Islet of Langerhans (tissue), 1 donor: ENCODE data around the gene PEX7.
"Not testable (repeated sequence)": the region's sequence is repeated elsewhere in the genome, so short reads cannot be mapped to it uniquely, and the experiment has no call there.

ENCODE experiments used
- FAIRE-seq: peaks from one replicate; lab custom pipeline; 2011; peaks lifted over from hg19 to GRCh38; lab: Jason Lieb, UNC

Gene PEX7

DNA sequence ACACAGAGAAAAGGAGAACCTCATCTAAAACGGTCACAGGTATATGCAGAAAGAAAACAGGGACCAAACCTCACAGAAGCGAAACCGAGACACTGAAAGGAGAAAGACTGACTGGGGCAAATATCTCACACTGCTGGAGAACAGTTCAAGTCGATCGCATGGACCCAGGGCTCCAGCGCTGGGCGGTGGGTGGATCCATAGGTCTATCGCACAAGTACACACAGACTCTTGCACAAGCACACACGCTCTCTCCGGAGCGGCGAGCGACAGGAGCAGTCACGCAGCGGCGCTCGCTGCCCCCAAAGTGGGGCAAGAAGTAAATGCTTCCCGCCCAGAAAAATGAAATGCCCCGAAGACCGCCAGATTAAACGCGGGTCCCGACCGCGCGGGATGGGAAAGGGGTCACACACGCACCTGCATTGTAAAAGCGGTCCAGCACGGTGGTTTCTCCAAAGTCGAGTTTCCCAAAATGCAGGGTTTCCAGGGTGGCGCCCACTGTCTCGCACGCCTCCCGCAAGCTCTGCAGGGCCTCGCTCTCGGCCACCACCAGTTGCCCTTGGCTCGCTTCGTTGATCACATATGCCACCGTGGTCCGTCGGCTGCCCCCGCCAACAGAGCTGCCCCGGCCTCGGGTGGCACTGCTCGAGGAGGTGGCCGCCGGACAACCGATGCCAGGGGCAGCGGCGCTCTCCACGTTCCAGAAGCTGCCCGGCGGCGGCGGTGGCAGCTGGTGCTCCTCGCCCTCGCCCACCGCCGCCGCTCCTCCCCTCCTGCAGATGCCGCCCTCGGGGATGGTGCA is 30.9 kb upstream of the PEX7 start:
- no peak for FAIRE-seq

DNA sequence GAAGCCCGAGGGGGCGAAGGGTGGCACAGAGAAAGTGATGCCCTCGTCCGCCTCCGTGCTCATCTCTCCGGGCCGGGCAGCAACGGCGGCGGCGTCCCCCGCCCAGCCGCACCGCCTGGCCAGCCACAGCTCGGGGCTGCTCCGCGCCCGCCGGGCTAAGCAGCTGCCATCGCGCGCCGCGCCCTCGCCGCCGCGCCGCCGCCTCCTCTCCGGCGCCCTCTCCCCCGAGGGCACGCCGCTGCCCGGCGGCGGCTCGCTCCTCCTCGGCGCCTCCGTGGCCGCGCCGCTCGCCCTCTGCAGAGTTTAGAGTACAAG is 30.3 kb upstream of the PEX7 start:
- no peak for FAIRE-seq

DNA sequence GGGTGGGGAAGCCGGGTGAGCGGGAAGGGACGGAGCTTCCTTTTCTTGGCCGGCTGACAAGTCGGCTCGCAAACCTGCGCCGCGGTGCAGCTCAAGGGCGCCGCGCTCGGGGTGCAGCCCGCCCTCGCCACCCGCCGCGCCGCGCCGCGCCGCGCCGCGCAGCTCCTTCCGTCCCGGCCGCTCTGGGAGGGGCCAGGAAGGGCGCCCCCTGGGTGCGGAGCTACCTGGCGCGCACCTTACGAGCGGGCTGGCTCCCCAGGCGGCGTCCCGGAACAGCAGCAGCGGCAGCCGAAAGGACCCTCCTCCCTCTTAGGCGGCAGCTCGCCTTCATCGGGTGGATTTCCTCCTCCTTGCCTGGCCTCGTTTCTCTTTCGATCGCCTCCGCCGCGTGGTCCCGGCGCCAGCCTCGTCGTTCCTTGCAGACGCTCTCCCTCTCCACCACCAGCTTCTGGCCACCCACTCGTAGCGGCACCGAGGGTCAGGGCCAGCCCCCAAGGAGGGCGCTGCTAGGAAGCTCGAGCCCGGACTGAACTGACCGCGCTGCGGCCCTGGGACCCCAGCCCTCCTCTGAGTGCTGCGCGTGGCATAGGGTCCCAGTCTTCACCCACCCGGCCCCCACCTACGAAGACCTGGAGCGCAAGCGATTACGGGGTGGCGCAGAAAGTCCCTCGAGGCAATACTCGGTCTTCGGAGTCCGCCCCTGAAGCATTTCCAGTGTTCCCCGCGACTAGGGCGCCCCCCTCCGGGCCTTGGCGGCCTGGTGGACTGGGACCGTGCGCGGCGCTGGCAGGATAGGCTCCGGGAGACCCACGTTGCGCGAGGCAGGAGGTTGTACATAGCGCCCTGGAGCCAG is 29.8 kb upstream of the PEX7 start, which contains the start of gene MAP3K5:
Gene MAP3K5, minus strand, starts transcription at position 68 of the 853 bp plus-strand sequence. CDS start 320 bp downstream, outside the sequence.
- FAIRE-seq, result no peak

DNA sequence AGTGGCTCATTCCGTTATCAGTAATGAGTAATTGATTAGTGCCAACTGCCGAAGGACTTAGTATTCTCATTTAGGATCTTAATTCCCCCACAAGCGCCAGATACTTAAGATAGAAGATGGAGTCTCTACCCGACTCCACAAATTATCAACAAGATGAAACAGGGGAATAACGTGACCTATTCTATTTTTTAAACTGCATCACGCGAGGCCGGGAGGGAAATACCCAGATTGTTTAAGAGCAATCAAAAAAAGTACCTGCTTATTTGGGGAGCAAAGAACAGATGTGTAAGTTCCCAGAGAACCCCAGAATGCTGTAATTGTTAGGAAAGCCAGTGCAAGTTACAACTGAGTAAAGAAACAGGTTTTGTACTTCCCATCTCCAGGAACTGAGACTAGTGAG is 29.0 kb upstream of the PEX7 start:
- FAIRE-seq, result no peak

DNA sequence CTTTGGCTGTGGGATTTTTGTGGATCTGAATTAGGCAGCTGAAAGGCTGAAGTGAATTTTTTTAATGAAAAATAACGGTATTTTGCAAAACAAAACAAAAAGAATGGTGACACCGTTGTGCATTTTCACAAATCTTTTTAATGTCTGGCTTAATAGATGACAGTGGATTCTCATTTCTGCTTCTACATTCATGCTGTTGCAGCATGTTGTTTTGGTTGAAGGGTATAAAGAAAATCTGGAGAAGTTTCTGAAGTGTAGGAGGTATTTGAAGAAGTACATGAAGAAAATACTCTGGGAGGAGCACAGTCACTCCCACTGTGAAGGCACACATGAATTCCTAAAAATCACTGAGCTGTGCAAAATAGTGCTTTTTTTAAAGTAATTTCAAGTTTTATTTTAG is 27.0 kb upstream of the PEX7 start:
- FAIRE-seq, result no peak

DNA sequence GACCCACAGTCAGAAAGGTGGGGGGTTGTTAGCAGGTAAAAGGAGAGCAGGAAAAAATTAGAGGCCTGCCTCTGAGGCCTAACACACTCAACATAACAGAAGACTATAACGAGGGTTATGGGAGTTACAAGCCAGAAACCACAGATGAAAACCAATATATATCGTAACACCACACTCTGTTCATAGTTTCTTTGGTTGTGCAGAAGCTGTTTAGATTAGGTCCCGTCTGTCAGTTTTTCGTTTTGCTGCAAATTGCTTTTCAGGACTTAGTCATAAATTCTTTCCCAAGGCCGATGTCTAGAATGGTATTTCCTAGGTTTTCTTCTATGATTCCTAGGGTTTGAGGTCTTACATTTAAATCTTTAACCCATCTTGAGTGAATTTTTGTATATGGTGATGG is 26.4 kb upstream of the PEX7 start:
- no peak for FAIRE-seq

DNA sequence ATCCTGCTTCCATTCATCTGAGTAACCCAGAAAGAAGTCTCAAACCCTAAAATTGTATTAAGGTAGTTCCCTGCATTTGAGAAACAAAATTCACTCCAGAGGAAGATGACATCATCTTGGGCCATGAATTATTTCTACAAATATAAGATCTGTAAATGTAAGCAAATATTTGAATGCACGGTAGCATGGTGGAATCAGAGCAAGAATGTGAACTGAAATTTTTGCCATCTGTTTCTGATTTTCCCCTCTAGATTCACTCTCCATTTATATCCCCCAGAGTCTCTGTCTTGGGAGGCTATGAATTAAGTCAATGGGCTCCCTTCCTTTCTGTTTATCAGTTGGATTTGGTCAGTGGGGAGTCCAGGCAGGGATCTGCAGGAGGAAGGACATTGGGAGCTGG is 24.3 kb upstream of the PEX7 start:
- no peak for FAIRE-seq

DNA sequence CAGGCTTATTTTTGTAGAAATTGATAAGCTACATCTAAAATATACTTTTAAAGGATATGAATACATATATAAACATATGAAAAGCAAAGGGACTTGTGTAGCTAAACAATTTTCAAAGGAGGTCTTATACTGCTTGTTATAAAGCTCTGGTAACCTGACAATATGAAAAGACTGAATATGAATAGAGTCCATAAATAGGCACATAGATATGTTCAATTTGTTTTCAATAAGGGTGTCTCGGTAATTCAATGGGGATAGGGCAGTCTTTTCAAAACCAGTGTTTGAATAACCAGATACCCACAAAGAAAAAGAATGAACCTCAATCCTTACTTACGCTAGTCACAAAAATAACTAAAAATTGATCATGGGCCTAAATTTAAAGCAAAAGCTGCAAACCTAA is 20.8 kb upstream of the PEX7 start:
- no peak for FAIRE-seq

DNA sequence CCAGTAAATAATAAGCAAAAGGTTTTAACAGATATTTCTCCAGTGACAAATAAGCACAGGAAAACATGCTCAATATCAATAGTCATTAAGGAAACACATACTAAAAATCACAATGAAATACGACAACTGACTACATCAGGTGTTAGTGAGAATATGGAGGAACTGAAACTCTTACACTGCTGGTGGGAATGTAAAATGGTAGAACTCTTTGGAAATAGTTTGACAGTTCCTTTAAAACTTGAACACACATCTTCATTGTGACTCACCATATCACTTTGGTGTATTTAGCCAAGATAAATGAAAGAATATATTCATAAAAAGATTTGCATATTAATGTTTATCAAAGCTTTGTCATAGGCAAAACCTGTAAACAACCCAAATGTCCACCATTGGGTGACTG is 18.8 kb upstream of the PEX7 start:
- FAIRE-seq, result no peak

DNA sequence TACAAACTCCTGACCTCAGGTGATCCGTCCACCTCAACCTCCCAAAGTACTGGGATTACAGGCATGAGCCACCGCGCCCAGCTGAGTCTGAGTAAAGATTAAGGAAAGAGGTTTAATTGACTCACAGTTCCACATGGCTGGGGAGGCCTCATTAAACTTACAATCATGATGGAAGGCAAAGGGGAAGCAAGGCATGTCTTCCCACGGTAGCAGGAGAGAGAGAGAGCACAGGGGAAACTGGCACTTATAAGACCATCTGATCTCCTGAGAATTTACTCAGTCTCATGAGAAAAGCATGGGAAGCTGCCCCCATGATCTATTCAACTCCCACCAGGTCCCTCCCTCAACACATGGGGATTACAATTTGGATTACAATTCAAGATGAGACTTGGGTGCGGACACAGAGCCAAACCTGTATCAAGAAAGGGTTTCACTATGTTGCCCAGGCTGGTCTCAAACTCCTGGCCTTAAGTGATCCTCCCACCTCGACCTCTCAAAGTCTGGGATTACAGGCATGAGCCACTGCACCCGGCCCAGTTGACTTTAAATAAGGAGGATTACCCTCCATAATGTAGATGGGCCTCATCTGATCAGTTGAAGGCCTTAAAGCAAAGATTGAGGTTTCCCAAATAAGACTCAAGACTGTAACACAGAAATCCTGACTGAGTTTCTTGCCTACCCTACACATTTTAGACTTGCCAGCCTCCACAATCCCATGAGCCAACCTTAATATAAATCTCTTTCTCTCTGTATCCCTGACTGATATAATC is 13.1 kb upstream of the PEX7 start:
- FAIRE-seq, result no peak

DNA sequence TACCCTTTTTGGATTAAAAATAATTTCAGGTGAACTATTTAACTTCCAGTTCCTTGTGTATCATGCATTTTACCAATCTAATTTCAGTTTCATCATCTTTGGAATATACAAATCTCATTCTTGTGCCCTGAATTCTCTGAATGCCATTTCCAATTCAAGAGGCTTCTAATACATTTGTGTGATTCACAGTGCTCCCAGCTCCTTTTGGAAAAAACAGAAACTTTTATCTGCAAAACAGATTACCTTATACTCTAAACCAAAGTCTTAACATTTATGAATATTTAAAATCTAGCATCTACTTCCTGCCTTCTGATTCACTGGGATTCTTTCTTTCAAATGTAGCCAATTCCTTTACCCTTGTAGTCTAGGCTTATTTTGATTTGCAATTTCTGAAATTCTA is 11.1 kb upstream of the PEX7 start:
- FAIRE-seq, result no peak

DNA sequence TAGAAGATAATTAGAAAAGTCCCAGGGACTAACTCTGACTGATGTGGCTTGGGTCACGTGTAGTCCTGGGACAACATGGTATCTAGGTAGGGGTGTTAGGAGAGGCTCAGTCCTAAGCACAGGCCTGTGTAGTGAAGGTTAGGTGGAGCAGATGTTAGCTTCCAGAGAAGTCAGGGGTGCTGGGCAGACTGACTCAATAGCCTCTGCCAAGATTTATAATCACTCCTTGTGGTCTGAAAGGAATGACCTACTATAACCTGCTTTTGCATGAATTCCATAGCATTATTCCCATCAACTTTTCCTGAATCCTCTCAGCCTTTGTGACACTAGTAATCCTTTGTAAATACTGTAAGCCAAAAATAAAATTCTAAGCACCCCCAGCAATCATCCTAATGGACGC is 10.2 kb upstream of the PEX7 start:
- no peak for FAIRE-seq

DNA sequence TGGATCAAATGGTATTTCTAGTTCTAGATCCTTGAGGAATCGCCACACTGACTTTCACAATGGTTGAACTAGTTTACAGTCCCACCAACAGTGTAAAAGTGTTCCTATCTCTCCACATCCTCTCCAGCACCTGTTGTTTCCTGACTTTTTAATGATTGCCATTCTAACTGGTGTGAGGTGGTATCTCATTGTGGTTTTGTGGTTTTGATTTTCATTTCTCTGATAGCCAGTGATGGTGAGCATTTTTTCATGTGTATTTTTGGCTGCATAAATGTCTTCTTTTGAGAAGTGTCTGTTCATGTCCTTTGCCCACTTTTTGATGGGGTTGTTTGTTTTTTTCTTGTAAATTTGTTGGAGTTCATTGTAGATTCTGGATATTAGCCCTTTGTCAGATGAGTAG is 6.8 kb upstream of the PEX7 start:
- FAIRE-seq, result not testable (repeated sequence)

DNA sequence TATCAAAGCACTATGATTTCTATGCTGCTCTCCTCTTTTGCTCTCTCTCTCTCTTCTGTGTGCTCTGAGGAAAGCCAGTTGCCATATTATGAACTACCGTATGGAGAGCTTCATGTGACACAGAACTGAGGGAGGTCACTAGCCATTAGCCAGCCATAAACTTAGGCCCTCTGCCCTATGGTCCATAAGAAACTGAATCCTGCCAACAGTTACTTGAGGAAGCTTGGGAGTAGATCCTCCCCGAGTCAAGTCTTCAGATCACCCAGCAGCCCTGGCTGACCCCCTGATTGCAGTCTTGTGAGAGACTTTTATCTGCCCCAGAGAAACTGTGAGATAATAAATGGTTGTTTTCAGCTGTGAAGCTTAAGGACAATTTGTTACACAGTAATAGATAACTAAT is 5.7 kb upstream of the PEX7 start:
- FAIRE-seq, result no peak

DNA sequence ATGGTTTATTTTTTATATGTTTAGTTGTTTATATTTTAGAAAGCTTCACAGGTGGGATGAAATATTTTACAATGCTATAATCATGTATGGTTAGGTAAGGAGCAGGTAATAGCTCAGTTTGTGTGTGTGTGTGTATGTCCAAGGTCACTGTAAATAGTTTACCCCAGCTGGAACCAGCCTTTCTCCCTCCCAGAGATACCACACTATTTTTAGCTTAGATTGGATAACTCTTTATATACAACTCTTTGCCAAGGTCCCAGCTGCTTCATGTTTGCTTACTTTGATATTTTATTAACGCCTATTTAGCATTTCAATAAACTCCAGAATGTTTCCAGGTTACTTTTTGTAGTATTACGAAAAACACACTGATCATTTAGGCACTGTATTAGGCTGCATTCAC is 1.8 kb upstream of the PEX7 start:
- no peak for FAIRE-seq

DNA sequence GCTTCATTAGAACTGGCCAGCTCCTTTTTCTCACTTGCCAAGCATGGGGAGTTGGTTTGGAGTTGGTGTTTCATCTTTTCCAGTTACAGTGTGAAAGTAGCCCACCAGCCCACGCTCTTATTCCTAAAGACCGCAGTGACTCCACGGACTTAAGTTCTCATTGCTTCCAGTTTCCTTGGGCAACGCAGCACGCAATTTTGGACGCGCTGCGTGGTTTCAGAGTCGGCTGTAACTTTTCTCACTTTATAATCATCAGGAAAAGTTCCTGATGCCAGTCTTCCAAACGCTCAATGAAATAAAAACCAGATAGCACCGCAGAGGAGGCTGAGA is 381 bp upstream of the PEX7 start:
- FAIRE-seq, result no peak

DNA sequence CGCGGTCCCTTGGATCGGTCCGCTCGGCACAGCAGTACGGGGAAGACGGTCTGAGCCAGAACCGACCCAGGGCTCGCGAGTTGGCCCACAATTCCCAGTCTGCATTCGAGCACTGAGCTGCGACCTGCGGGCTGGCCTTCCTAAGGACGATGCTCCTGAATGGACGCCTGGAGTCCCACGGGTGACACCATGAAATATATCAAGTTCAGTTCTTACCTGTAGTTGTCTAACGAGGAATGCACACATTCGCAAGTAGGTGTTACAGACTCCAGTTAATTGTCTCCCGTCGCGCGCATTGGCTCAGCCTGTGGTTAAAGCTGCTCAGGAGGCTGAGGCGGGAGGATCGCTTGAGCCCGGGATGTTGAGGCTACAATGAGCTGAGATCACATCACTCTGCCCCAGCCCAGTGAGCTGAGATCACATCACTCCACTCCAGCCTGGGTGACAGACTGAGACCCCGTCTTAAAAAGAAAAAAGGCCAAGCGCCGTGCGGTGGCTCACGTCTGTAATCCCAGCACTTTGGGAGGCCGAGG is 802 bp downstream of the PEX7 start:
- FAIRE-seq, result no peak

DNA sequence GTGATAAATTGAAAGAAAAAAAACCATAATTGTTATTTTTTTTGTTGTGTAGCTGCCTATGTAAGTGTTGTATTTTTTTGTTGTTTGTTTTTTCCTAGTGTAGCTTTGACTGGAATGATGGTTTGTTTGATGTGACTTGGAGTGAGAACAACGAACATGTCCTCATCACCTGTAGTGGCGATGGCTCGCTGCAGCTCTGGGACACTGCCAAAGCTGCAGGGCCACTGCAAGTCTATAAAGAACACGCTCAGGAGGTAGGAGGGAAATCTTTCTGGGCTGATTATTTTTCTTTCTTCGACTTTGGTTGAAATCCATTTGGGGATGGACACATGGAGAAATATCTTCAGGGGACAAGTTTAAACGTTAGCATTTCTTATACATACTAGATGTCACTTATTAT is 3.8 kb downstream of the PEX7 start:
- no peak for FAIRE-seq

DNA sequence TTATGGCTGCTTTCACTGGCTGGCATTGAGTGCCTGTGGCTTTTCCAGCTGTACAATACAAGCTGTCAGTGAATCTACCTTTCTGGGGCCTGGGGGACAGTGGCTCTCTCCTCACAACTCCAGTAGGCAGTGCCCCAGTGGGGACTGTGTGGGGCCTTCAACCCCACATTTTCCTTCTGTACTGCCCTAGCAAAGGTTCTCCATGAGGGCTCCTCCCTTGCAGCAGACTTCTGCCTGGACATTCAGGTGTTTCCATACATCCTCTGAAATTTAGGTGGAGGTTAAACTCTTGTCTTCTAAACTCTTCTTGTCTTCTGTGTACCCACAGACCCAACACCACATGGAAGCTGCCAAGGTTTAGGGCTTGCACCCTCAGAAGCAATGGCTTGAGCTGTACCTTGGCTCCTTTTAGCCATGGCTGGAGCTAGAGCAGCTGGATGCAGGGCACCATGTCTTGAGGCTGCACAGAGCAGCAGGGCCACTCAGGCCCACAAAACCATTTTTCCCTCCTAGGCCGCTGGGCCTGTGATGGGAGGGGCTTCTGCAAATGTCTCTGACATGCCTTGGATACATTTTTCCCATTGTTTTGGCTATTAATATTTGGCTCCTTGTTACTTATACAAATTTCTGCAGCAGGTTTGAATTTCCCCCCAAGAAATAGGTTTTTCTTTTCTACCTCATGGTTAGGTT is 9.6 kb downstream of the PEX7 start:
- FAIRE-seq, result no peak

DNA sequence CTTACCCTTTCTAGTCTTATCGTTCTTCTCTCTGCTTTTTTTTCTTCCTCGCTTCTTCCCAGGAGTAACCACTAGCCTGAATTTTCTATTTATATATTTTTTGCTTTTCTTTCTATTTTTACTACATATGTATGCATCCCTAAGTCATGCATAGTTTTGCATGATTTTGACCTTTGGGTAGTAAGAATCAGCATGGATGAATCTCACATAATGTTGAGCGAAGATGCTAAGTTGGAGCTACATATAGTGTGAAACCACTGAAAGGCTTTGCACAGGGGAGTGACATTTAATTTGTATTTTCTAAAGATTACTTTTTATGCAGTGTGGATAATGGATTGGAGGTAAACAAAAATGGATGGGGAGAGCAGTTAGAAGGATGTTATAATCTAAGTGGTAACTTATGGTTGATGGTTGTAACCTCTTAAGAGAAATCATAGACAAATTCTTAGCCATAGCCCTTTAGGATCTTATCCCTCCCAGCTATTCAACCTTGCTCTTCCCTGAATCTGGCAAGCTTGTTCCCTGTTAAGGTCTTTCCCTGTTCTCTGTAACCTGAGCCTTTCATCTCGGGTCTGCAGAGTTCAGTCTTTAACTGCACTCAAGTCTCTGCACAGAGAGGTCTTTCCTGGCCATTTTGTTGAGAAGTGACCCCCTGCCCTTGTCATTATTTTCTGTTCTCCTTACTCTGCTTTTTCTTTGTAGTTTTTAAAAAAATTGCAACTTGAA is 18.0 kb downstream of the PEX7 start:
- FAIRE-seq, result no peak

DNA sequence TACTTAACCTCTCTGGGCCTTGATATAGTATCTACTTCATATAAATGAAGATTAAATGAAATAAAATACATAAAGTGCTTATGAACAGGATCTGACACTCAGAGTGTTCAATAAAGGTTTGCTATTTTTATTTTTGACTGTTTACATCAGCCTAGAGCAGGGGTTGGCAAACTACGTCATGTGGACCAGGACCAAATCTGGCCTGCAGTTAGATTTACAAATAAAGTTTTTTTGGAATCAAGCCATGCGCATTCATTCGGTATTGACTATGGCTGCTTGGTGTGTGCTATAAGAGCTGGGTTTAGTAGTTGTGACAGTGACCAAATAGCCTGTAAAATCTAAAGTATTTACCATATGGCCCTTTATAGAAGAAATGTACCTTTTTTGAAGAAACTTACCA is 20.8 kb downstream of the PEX7 start:
- FAIRE-seq, result no peak

DNA sequence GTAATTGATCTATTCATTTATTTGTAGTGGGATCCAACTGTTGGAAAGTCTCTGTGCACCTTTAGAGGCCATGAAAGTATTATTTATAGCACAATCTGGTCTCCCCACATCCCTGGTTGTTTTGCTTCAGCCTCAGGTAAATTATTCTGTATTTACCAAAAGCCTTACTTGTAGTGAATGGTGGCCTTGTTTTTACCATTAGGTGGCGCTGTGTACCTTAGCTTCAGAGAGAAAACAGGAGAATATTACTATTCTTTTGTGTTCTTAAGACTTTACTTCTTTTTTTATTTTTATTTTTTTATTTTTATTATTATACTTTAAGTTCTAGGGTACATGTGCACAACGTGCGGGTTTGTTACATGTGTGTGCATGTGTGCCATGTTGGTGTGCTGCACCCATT is 23.7 kb downstream of the PEX7 start:
- peak; percentile 91 for FAIRE-seq
